ENCODE data around the gene TWIST2.

- TF ChIP-seq POLR2AphosphoS5 (IDR thresholded peaks at IDR 0.05; ENCODE audit: low read depth, low read length), result no peak
- no peak for TF ChIP-seq REST (IDR thresholded peaks at IDR 0.05; ENCODE audit: insufficient read depth in 1 of 2, low read depth in 2 of 2, low read length in 2 of 2)
Measured at GRCh38 chr2:238939521-238940403, 91.9 kb downstream of the TWIST2 start.
